B cell (primary cell): ENCODE data around the gene MFSD6L. TPM values are rescaled to one million over a fixed set of nuclear protein-coding genes. Genes with fewer than 3 reads are reported as not detected.

Experiments
- ATAC-seq: fragments of 200-7000 bp; cut with Tn5 transposase; one replicate; pipeline ENCODE4 v1.10.0; 2021; ENCODE audit warnings: low read depth, mild to moderate bottlenecking, moderate number of reproducible peaks, moderate library complexity
- CTCF ChIA-PET: fragments of 350-600 bp; sonication (Branson Sonifier 250); formaldehyde crosslinking; loops from one replicate; lab custom pipeline; 2021; ENCODE audit warnings: antibody characterized with exemption, inconsistent platforms; lab: Charles Lee
- POLR2A ChIA-PET: fragments of 350-600 bp; sonication (Branson Sonifier 250); formaldehyde crosslinking; loops from one replicate; lab custom pipeline; 2021; ENCODE audit warnings: antibody characterized with exemption; lab: Charles Lee
- DNase-seq: peaks from one replicate; pipeline ENCODE4 v3.0.0; 2013
- H2AFZ ChIP-seq: 2 replicates; pipeline ENCODE4 v1.6.1; 2012; ENCODE audit warnings: mild to moderate bottlenecking, low read depth, low read length; ENCODE audit not compliant: insufficient read depth, poor library complexity, severe bottlenecking
- H3K27ac ChIP-seq, 2 donors: 1 replicate in 1 of 2; 2 replicates in 1 of 2; pipeline ENCODE4 v1.5.1; 2012 to 2013; ENCODE audit warnings: low read length in 2 of 2, mild to moderate bottlenecking in 2 of 2, moderate library complexity in 1 of 2
- H3K27me3 ChIP-seq, 4 experiments: fragments of 200-600 bp in 1 of 4; sonication (generic) in 1 of 4; replicated peaks in 1 of 4; 1 replicate in 2 of 4; 2 replicates in 2 of 4; pipeline versions ENCODE4 v1.6.1 to v1.7.0; 2013 to 2016; ENCODE audit warnings: low read length in 3 of 4, mild to moderate bottlenecking in 2 of 4, mixed read lengths in 1 of 4, moderate library complexity in 1 of 4; ENCODE audit not compliant: insufficient read depth in 4 of 4, control insufficient read depth in 3 of 4; ENCODE audit errors: control extremely low read depth in 1 of 4
- H3K36me3 ChIP-seq, 2 experiments: replicated peaks in 1 of 2; 1 replicate in 1 of 2; 2 replicates in 1 of 2; pipeline versions ENCODE4 v1.6.1 to v1.7.1; 2013; ENCODE audit warnings: low read length in 1 of 2; ENCODE audit not compliant: insufficient read depth in 2 of 2, control insufficient read depth in 1 of 2; ENCODE audit errors: control extremely low read depth in 1 of 2, extremely low read depth in 1 of 2
- H3K4me1 ChIP-seq, 2 donors: fragments of 200-600 bp in 1 of 2; sonication (generic) in 1 of 2; 1 replicate in 1 of 2; 2 replicates in 1 of 2; pipeline versions ENCODE4 v1.5.1 to v1.6.1; 2013 to 2017; ENCODE audit warnings: low read length in 2 of 2; ENCODE audit not compliant: control insufficient read depth in 2 of 2, insufficient read depth in 2 of 2
- H3K4me2 ChIP-seq: replicated peaks from 2 replicates; pipeline ENCODE3; 2012; ENCODE audit warnings: mild to moderate bottlenecking, low read depth, low read length; ENCODE audit not compliant: poor library complexity, severe bottlenecking
- H3K4me3 ChIP-seq, 5 experiments: fragments of 200-600 bp in 1 of 5; sonication (generic) in 1 of 5; 1 replicate in 3 of 5; 2 replicates in 2 of 5; pipeline versions ENCODE4 v1.5.1 to v1.7.0; 2011 to 2016; ENCODE audit warnings: low read length in 4 of 5, mild to moderate bottlenecking in 4 of 5, low read depth in 2 of 5, control low read depth in 1 of 5, moderate library complexity in 1 of 5; ENCODE audit not compliant: insufficient read depth in 1 of 5; ENCODE audit errors: control extremely low read depth in 1 of 5, extremely low read depth in 1 of 5
- H3K79me2 ChIP-seq: fragments of 200-600 bp; sonication (generic); one replicate; pipeline ENCODE4 v1.6.0; 2016; ENCODE audit warnings: low read length; ENCODE audit not compliant: control insufficient read depth, insufficient read depth
- H3K9ac ChIP-seq: fragments of 200-600 bp; sonication (generic); 2 replicates; pipeline ENCODE4 v1.6.1; 2017; ENCODE audit warnings: mild to moderate bottlenecking, low read length, moderate library complexity
- H3K9me3 ChIP-seq, 3 donors: one replicate each; pipeline versions ENCODE4 v1.6.1 to v1.7.1; 2013; ENCODE audit warnings: low read length in 2 of 3; ENCODE audit not compliant: control insufficient read depth in 2 of 3, insufficient read depth in 1 of 3; ENCODE audit errors: control extremely low read depth in 1 of 3
- H4K20me1 ChIP-seq: 2 replicates; pipeline ENCODE4 v1.6.0; 2012; ENCODE audit warnings: mild to moderate bottlenecking, low read length; ENCODE audit not compliant: insufficient read depth, control insufficient read depth, poor library complexity, severe bottlenecking
- H3K27ac Mint-ChIP-seq: one replicate; pipeline ENCODE4 v1.8.0; 2021; ENCODE audit warnings: mixed read lengths
- H3K27me3 Mint-ChIP-seq: one replicate; pipeline ENCODE4 v1.8.0; 2021; ENCODE audit warnings: mixed read lengths
- H3K4me1 Mint-ChIP-seq: one replicate; pipeline ENCODE4 v1.8.0; 2021; ENCODE audit warnings: mixed read lengths
- H3K4me3 Mint-ChIP-seq: one replicate; pipeline ENCODE4 v1.8.0; 2021; ENCODE audit warnings: mixed read lengths
- H3K9me3 Mint-ChIP-seq: one replicate; pipeline ENCODE4 v1.8.0; 2022; ENCODE audit warnings: mixed read lengths; ENCODE audit not compliant: insufficient read depth
- CTCF ChIP-seq: fragments of 200-600 bp; IDR thresholded peaks from one replicate; pipeline ENCODE4 v1.8.0; 2022; ENCODE audit warnings: antibody characterized with exemption, mild to moderate bottlenecking
- EZH2 ChIP-seq: IDR thresholded peaks from 2 replicates; pipeline ENCODE4 v1.6.1; 2012; ENCODE audit warnings: borderline replicate concordance, low read depth, mild to moderate bottlenecking, moderate library complexity, low read length; ENCODE audit not compliant: insufficient read depth, poor library complexity, severe bottlenecking
- WGBS: methylation state at CpG from one replicate; pipeline ENCODE4 v1.1.5; 2013; ENCODE audit warnings: missing lambda C conversion rate; ENCODE audit not compliant: insufficient coverage; 5-methylcytosine and 5-hydroxymethylcytosine counted together
- intact Hi-C: fragments of 100-400 bp; cut with micrococcal nuclease; formaldehyde crosslinking; loops from one replicate; pipeline ENCODE4 v1.10.0; 2022
- polyA plus RNA-seq: library from polyadenylated mRNA; depleted of rRNA; stranded (reverse); fragments of >200 nt; gene quantifications from 2 replicates; pipeline ENCODE4 v1.2.3, GENCODE V29; 2012
- total RNA-seq, 2 donors: library from RNA; stranded (reverse); fragments of 120-200 nt in 1 of 2; gene quantifications; 1 replicate in 1 of 2; 2 replicates in 1 of 2; pipeline versions ENCODE4 v1.2.3 to v1.2.4, GENCODE V29; 2013 to 2022

The MFSD6L gene
- total and polyA plus RNA-seq, 2 donors (not counting 1 experiment from before 2014, with no cell fraction given): 0.24 to 0.37 TPM

DNA sequence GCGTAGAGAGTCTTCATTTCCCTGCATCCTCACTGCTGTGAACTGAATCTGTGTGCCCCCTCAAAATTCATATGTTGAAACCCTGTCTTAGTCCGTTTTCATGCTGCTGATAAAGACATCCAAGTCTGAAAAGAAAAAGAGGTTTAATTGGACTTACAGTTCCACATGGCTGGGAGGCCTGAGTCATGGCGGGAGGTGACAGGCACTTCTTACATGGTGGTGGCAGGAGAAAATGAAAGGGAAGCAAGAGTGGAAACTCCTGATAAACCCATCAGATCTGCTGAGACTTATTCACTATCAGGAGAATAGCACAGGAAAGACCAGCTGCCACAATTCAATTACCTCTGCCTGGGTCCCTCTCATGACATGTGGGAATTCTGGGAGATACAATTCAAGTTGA lies 51.4 kb downstream of the MFSD6L start:
- Mint-ChIP-seq H3K27ac (no peak overlapping the region), H3K9me3 (no peaks in the 10 kb centered on the region), H3K27me3 (peaks cover 9% of the 10 kb centered on the region), H3K4me1 (peaks cover 18% of the 10 kb centered on the region), H3K4me3 (no peak overlapping the region)
- intact Hi-C loops: loop anchor here (2.0 kb wide), 2 partner anchors 151 to 687 kb away; no protein-coding TSS in a partner anchor
- ChIA-PET CTCF (interaction anchor here (1.0 to 3.4 kb wide), 5 partner anchors 147 to 371 kb away, joined by 3 to 20 read pairs (median 10); partner anchors contain the start of genes KRABD2 and NDEL1), POLR2A (interaction anchor here (0.5 kb wide), 1 partner anchor 218 kb away, joined by 5 read pairs; the partner anchor contains the start of gene PIK3R5)
- no peak for TF ChIP-seq EZH2
- no peak for TF ChIP-seq CTCF
- Histone ChIP-seq H2AFZ (no peak overlapping the region), H3K9ac (no peak overlapping the region), H3K4me2 (no peak overlapping the region), H3K27ac (no peak overlapping the region), H3K79me2 (no peaks in the 10 kb centered on the region), H3K36me3 (no peaks in the 10 kb centered on the region), H3K4me3 (no peak overlapping the region), H3K27me3 (no peaks in the 10 kb centered on the region), H3K4me1 (peaks cover 5 to 19% of the 10 kb centered on the region in 2 donors), H3K9me3 (no peaks in the 10 kb centered on the region), H4K20me1 (no peaks in the 10 kb centered on the region)
- DNase-seq (no peak), ATAC-seq (no peak)
- 88% methylated on average over 1 of the region's 3 CpGs for WGBS

Other genes with a start within 250 kb of the MFSD6L start
- 1.7 and 1.9 TPM in 2 replicates for gene MYH10, start 168.6 kb downstream of the MFSD6L start, total RNA-seq
- 0.04 and 0.16 TPM in 2 replicates for gene MYH10, start 168.6 kb downstream of the MFSD6L start, polyA plus RNA-seq
- gene CCDC42, start 54.5 kb downstream of the MFSD6L start, total RNA-seq: 0.51 and 0.84 TPM in 2 replicates
- gene CCDC42, start 54.5 kb downstream of the MFSD6L start, polyA plus RNA-seq: 0.27 and 0.94 TPM in 2 replicates
- not detected in 2 replicates for gene SPDYE4, start 40.8 kb downstream of the MFSD6L start, total RNA-seq
- gene SPDYE4, start 40.8 kb downstream of the MFSD6L start, polyA plus RNA-seq: not detected in 2 replicates
- gene PIK3R6, start 68.3 kb upstream of the MFSD6L start, total RNA-seq: 2.4 and 2.8 TPM in 2 replicates
- gene PIK3R6, start 68.3 kb upstream of the MFSD6L start, polyA plus RNA-seq: 2.8 and 11.0 TPM in 2 replicates
- gene PIK3R5, start 166.3 kb upstream of the MFSD6L start, total RNA-seq: 69.9 and 70.0 TPM in 2 replicates
- gene PIK3R5, start 166.3 kb upstream of the MFSD6L start, polyA plus RNA-seq: 52.0 and 63.1 TPM in 2 replicates
- 0.19 and 0.25 TPM in 2 replicates for gene NTN1, start 222.1 kb upstream of the MFSD6L start, total RNA-seq
- 0.10 and 0.33 TPM in 2 replicates for gene NTN1, start 222.1 kb upstream of the MFSD6L start, polyA plus RNA-seq